WI38 (cell line): ENCODE data around the gene CHKB.

Experiments
- H3K4me3 ChIP-seq: 2 replicates; pipeline ENCODE4 v1.5.1; 2011; ENCODE audit warnings: low read depth, mild to moderate bottlenecking, control low read depth, low read length
- TF ChIP-seq, protein P1 (sequence below): IDR thresholded peaks from 2 replicates; pipeline ENCODE4 v1.5.1; 2012; ENCODE audit warnings: low read depth, mild to moderate bottlenecking, control low read depth, low read length

The CHKB gene

GRCh38 chr22:50575426-50575941 is 7.2 kb downstream of the CHKB start:
- TF ChIP-seq, protein P1, sequence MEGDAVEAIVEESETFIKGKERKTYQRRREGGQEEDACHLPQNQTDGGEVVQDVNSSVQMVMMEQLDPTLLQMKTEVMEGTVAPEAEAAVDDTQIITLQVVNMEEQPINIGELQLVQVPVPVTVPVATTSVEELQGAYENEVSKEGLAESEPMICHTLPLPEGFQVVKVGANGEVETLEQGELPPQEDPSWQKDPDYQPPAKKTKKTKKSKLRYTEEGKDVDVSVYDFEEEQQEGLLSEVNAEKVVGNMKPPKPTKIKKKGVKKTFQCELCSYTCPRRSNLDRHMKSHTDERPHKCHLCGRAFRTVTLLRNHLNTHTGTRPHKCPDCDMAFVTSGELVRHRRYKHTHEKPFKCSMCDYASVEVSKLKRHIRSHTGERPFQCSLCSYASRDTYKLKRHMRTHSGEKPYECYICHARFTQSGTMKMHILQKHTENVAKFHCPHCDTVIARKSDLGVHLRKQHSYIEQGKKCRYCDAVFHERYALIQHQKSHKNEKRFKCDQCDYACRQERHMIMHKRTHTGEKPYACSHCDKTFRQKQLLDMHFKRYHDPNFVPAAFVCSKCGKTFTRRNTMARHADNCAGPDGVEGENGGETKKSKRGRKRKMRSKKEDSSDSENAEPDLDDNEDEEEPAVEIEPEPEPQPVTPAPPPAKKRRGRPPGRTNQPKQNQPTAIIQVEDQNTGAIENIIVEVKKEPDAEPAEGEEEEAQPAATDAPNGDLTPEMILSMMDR = no peak
- no peak overlapping the region for H3K4me3 ChIP-seq

DNA sequence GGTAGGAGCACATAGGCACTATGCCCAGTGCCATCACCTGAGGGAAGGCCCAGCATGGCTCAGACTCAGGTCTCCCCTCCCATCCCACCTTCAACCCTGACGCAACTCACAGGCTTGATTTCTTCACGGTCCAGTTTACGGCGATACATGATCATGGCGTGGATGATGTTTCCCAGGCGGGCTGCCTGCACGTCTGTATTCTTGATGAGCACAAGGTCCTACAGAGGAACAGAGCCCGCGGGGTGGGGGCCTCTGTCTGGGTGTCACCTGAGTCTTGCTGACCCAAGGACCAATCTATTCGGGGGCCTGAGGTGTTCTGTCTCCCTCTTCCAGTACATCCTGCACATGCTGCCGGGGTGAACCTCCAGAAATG is 8.3 kb downstream of the CHKB start:
- H3K4me3 ChIP-seq = no peak overlapping the region
- TF ChIP-seq, protein P1 = no peak

DNA sequence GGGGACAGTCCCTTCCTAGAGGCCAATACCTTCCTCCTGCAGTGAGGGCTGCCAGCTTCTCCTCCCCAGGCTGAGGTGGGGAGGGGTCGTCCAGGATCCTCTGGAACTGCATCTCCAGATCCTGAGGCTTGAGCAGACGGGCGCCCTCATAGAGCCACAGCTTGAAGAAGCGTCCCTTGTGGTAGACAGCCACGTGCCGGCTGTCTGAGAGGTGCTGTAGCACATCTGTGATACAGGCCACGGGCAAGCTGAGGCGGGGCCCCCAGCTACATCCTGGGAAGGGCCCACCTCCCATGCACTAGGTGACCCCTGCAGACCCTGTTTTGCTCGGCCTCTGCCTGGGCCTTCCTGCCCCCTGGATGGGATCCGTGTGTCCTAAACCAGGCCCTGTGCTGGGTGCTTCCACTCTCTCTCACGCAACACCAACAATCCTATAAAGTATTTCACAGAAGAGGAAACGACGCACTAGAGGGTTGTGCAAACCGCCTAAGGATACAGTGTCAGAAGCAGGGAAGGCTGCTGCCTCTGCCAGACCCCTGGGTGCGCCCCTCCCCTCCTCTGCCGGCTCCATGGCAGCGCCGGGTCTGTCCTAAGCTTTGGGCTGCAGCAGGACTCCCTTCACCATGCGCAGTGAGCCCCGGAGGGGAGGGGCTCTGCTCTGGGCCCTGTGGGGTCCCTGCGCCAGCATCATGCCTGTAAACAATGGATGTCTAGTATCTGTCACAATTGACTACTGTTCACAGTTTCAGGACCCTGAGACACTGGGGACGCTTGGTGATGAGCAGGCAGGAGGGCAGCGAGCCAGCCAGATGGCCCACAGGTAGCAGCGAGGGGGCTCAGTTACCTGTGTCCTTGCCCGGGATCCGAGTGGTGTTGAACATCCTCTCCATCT is 8.9 kb downstream of the CHKB start:
- TF ChIP-seq, protein P1 = no peak
- no peak overlapping the region for H3K4me3 ChIP-seq

DNA sequence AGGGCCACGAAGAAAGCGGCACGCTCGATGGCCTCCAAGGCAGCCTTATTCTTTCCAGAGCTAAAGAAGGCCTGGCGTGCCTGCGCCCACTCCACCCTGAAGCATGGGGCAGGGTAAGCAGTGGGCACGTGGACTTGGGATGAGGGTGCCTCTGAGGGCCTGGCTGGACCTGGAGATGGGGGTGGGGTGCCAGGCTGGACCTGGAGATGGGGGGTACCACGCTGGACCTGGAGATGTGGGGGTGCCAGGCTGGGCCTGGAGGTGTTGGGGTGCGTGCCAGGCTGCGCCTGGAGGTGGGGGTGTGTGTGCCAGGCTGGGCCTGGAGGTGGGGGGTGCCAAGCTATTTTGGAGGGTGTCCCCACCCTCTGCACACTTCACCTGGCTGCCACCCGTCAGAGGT is 9.7 kb downstream of the CHKB start:
- TF ChIP-seq, protein P1 = no peak
- H3K4me3 ChIP-seq = no peak overlapping the region

DNA sequence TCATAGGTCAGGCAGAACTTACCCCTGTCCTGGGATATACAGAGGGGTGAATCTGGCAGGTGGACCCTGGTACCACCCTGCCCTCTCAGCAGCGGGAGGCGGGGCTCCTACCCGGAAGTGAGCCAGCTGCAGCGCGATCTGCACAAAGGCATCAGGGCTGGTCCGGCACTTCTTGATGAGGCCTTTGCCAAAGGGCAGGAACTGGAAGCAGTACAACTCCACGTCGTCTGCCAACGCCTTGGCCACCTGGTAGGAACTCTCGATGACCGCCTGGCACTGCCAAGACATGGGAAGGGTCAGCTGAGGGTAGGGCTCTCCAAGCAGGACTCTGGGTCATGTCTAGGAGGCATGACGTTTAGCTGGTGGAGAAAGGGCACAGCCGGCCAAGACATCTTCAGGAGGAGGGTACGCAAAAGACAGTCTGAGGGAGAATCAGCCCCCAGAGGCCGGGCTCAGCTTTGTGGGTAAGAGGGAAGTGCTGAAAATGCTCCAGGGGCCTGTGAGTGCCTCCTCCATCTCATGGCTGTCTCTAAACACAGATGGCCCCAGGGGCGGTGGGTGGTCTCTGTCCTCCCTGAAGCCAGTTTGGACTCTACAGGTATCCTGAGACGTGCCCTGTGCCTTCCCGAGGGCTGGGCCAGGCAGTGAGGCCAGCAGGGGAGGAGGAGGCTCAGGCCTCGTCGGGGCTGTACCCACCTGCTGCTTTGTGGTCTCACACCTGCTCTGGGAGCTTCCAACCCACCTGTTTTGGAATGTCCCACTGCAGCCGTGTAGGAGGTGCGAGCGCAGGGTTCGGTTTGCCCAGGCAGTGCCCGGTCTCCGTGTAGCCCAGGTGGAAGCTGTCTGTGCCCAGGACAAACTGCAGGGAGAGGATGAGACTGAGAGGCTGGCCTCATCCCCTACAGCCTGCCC is 11.1 kb downstream of the CHKB start:
- no peak overlapping the region for H3K4me3 ChIP-seq
- TF ChIP-seq, protein P1 = no peak

- no peak overlapping the region for H3K4me3 ChIP-seq
- TF ChIP-seq, protein P1 = no peak
Measured at GRCh38 chr22:50570861-50571260, 11.8 kb downstream of the CHKB start.
